ENCODE results near the gene USB1.

DNA sequence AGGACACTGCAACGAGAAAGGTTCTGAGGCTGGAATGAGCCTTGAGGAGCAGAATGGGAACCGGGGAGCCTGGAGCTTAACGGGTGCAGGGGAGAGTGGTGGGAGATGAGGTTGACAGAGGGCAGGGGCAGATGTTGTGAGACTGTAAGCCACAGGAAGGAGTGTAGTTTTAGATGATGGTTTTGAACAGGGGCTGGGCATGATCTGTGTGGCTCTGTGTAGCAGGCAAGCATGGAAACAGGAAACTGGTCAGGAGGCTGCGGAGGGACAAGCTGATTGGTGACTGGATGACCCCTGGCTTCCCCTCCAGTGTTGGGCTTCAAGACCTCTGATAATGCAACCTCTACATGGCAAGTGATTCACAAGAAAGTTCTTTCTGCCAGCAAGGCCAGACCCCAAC is 28.9 kb upstream of the USB1 start:
- no peak for TF ChIP-seq CTCF (IDR thresholded peaks at IDR 0.05; ENCODE audit: poor library complexity)
- no peak for TF ChIP-seq EZH2 (IDR thresholded peaks at IDR 0.05; ENCODE audit: borderline replicate concordance)
